SK-N-SH treated with all-trans-retinoic acid at 6 μM for 48 hours (cell line): Measurements from ENCODE around the gene C20orf204.

Source experiments
- ATAC-seq: fragments of 200-7000 bp; cut with Tn5 transposase; 3 replicates; pipeline ENCODE4 v1.9.1; 2020; ENCODE audit warnings: mild to moderate bottlenecking, moderate library complexity
- ARNTL ChIP-seq: fragments of 450-650 bp; formaldehyde crosslinking; IDR thresholded peaks from 2 replicates; pipeline ENCODE4 v1.5.0; 2020; ENCODE audit warnings: low read depth, mild to moderate bottlenecking, moderate library complexity, borderline replicate concordance
- BACH2 ChIP-seq: fragments of 250-450 bp; sonication (Bioruptor Pico); IDR thresholded peaks from 2 replicates; pipeline ENCODE4 v1.9.0; 2021; ENCODE audit warnings: mild to moderate bottlenecking, borderline replicate concordance
- CREB5 ChIP-seq: fragments of 250-450 bp; sonication (Bioruptor Pico); IDR thresholded peaks from 2 replicates; pipeline ENCODE4 v1.5.1; 2020; ENCODE audit warnings: low read depth, mild to moderate bottlenecking, moderate library complexity
- CSRNP3 ChIP-seq: fragments of 250-450 bp; sonication (Bioruptor Pico); IDR thresholded peaks from 2 replicates; pipeline ENCODE4 v1.5.1; 2021; ENCODE audit warnings: mild to moderate bottlenecking, moderate library complexity
- ESRRG ChIP-seq: fragments of 250-450 bp; sonication (Bioruptor Pico); IDR thresholded peaks from 2 replicates; pipeline ENCODE4 v1.6.1; 2021; ENCODE audit warnings: mild to moderate bottlenecking
- GLIS3 ChIP-seq: fragments of 250-450 bp; sonication (Bioruptor Pico); IDR thresholded peaks from 2 replicates; pipeline ENCODE4 v1.5.0; 2020; ENCODE audit warnings: mild to moderate bottlenecking, moderate library complexity
- ISL1 ChIP-seq: fragments of 250-450 bp; sonication (Bioruptor Pico); IDR thresholded peaks from 2 replicates; pipeline ENCODE4 v2.1.2; 2022; ENCODE audit warnings: mild to moderate bottlenecking, moderate library complexity
- OSR1 ChIP-seq: fragments of 250-450 bp; sonication (Bioruptor Pico); IDR thresholded peaks from 2 replicates; pipeline ENCODE4 v1.8.0; 2022; ENCODE audit warnings: moderate library complexity, mild to moderate bottlenecking, inconsistent platforms
- PATZ1 ChIP-seq: fragments of 250-450 bp; sonication (Bioruptor Pico); IDR thresholded peaks from 2 replicates; pipeline ENCODE4 v1.8.0; 2020; ENCODE audit warnings: mild to moderate bottlenecking, moderate library complexity, borderline replicate concordance
- POU6F1 ChIP-seq: fragments of 250-450 bp; sonication (Bioruptor Pico); IDR thresholded peaks from 2 replicates; pipeline ENCODE4 v1.8.0; 2021; ENCODE audit warnings: low read depth, mild to moderate bottlenecking, moderate library complexity, borderline replicate concordance
- PPARA ChIP-seq: fragments of 250-450 bp; sonication (Bioruptor Pico); IDR thresholded peaks from 2 replicates; pipeline ENCODE4 v1.5.0; 2020; ENCODE audit warnings: mild to moderate bottlenecking, borderline replicate concordance
- RARB ChIP-seq: fragments of 250-450 bp; sonication (Bioruptor Pico); IDR thresholded peaks from 2 replicates; pipeline ENCODE4 v1.8.0; 2021; ENCODE audit warnings: mild to moderate bottlenecking, moderate library complexity
- SNAI2 ChIP-seq: fragments of 250-450 bp; sonication (Bioruptor Pico); IDR thresholded peaks from 2 replicates; pipeline ENCODE4 v1.5.0; 2020; ENCODE audit warnings: mild to moderate bottlenecking, moderate library complexity
- TOX ChIP-seq: fragments of 250-450 bp; sonication (Bioruptor Pico); IDR thresholded peaks from 2 replicates; pipeline ENCODE4 v1.8.0; 2021; ENCODE audit warnings: mild to moderate bottlenecking, moderate library complexity, borderline replicate concordance
- TSHZ2 ChIP-seq: fragments of 250-450 bp; sonication (Bioruptor Pico); IDR thresholded peaks from 2 replicates; pipeline ENCODE4 v1.5.0; 2020; ENCODE audit warnings: mild to moderate bottlenecking, moderate library complexity
- ZC3H10 ChIP-seq: fragments of 250-450 bp; sonication (Bioruptor Pico); IDR thresholded peaks from 2 replicates; pipeline ENCODE4 v1.5.1; 2021; ENCODE audit warnings: mild to moderate bottlenecking, moderate library complexity
- ZFP3 ChIP-seq: fragments of 250-450 bp; sonication (Bioruptor Pico); IDR thresholded peaks from 2 replicates; pipeline ENCODE4 v1.5.0; 2020; ENCODE audit warnings: mild to moderate bottlenecking, moderate library complexity
- ZNF565 ChIP-seq: fragments of 450-650 bp; formaldehyde crosslinking; conservative IDR thresholded peaks from 2 replicates; pipeline ENCODE4 v1.5.0; 2020; ENCODE audit warnings: low read depth, mild to moderate bottlenecking, moderate library complexity
- ZNF8 ChIP-seq: fragments of 450-650 bp; formaldehyde crosslinking; IDR thresholded peaks from 2 replicates; pipeline ENCODE4 v1.5.0; 2020; ENCODE audit warnings: mild to moderate bottlenecking, moderate library complexity

C20orf204 gene

GRCh38 chr20:64036346-64037198, 590 bp downstream of the C20orf204 start:
- no peak for TF ChIP-seq ZNF565 (CRISPR knock-in tag)
- TF ChIP-seq ZC3H10 (CRISPR knock-in tag), result no peak
- TF ChIP-seq CSRNP3 (CRISPR knock-in tag), result no peak
- no peak for TF ChIP-seq ZNF8
- no peak for TF ChIP-seq ISL1 (CRISPR knock-in tag)
- TF ChIP-seq TSHZ2 (CRISPR knock-in tag), result no peak
- TF ChIP-seq PATZ1, result no peak
- no peak for TF ChIP-seq PPARA (CRISPR knock-in tag)
- TF ChIP-seq POU6F1 (CRISPR knock-in tag), result no peak
- ATAC-seq, result no peak

- TF ChIP-seq RARB (CRISPR knock-in tag), result no peak
- no peak for TF ChIP-seq ISL1 (CRISPR knock-in tag)
- TF ChIP-seq ZC3H10 (CRISPR knock-in tag), result no peak
- TF ChIP-seq CREB5 (CRISPR knock-in tag), result no peak
- no peak for TF ChIP-seq PATZ1
- TF ChIP-seq ZNF565 (CRISPR knock-in tag), result no peak
- TF ChIP-seq ESRRG (CRISPR knock-in tag), result no peak
- no peak for TF ChIP-seq GLIS3 (CRISPR knock-in tag)
- TF ChIP-seq OSR1 (CRISPR knock-in tag), result no peak
- no peak for TF ChIP-seq SNAI2
- TF ChIP-seq BACH2 (CRISPR knock-in tag), result no peak
- no peak for TF ChIP-seq TOX (CRISPR knock-in tag)
- no peak for TF ChIP-seq PPARA (CRISPR knock-in tag)
- TF ChIP-seq ARNTL, result no peak
- TF ChIP-seq ZFP3 (CRISPR knock-in tag), result no peak
- TF ChIP-seq, all 23 proteins: peak for 0
- ATAC-seq, result no peak
Measured at GRCh38 chr20:64037199-64037497, 1.2 kb downstream of the C20orf204 start.
